HG03060 (cell line): ENCODE data around the gene CD28.
"Not testable (repeated sequence)": the region's sequence is repeated elsewhere in the genome, so short reads cannot be mapped to it uniquely, and the experiment has no call there.

ENCODE experiments used
- ATAC-seq: cut with Tn5 transposase; IDR thresholded peaks from one replicate; pipeline ENCODE4 v1.9.1; 2021; ENCODE audit warnings: low read depth, moderate number of reproducible peaks; ENCODE audit not compliant: unreplicated experiment

The CD28 gene

DNA sequence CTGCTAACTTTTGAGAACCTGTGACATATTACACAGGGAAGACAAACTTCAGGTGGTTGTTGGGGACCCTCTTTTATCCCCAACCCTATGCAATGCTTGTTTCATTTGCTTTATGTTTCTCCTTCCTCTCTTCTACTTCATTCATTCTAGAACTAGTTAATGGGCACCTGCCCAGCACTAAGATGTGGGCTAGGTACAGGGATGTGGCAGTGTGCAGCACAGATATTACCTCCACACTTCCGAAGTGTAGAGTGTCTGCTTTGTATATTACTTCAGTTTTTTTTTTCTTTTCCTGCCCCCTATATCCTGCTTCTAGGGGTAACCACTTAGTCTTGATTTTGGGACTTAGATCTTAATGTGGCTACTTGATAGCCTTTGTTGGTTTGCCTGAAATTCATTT lies 35.1 kb downstream of the CD28 start:
- ATAC-seq = no peak

DNA sequence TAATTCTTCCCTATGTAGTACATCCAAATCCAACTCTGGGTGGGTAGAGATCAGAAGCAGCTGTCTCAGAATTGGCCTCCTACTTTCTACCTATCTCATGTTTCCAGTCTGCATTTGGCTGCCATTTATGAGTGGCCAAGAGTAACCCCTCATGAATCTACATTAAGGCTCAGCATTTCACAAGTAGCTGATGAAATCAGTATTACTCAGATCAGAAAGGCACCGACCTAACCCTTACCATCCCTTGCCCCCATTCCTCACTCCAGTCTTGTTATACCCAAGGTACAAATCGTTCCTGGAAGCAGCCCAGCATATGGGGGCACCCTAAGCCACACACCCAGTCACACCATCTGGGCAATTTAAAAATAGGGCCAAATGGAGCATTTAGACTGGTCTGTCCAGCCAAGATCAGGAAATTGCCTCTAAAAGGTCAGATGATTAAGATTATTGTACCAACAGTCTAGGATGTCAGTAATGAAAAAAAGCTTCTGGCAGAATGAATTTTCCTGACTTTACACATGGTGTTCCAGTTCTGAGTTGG lies 37.1 kb downstream of the CD28 start:
- ATAC-seq = no peak

GRCh38 chr2:203744091-203744490 lies 37.7 kb downstream of the CD28 start:
- ATAC-seq = no peak

DNA sequence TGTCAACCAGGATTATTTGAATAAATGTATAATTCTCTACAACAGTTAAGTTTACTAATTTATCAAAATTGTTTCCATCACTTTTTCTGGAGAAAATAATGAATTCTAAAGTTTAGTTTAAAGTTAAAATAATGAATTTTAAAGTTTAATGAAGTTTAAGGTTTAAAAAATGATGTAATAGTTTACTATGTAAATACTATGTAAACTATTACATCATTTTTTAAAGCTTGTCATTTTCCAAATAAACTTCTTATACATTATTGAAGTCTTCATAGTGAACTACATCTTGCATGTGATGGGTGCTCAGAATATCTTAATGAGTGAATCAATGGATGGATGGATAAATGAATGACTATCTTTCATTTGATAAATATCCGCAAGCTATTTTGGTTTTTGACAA lies 38.8 kb downstream of the CD28 start:
- ATAC-seq = no peak

- ATAC-seq = no peak
These were observed 42.1 kb downstream of the CD28 start for GRCh38 chr2:203748331-203749126.

DNA sequence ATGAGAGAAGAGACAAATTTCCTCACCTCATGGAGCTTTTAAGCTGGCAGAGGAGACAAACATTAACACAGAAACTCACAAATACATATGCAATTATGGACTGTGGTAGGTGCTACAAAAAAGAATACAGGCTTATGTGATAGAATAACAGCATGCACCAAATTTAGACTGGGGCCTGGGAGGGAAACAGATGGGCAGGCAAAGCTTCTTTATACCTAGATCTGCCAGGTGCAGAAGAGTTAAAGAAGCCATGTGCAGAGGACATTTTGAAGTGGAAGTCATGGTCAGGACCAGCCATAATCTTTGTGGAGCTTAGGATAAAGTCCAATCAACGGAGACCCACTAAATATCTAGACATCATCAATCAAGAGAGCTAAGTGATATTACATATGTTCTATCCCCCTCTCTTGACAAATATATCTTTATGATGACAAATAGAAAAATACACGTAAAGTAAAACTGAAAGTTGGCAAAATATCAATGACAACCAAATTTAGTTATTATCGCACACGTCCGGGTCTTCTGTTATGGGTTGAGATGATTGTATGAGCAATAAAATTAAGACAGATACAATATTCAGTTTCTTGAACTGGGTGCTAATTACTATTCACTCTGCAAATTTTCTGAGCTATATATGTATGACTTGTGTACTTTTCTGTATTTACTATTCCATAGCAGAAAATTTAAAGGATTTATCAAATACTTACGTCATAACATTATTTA lies 44.1 kb downstream of the CD28 start:
- ATAC-seq = no peak

DNA sequence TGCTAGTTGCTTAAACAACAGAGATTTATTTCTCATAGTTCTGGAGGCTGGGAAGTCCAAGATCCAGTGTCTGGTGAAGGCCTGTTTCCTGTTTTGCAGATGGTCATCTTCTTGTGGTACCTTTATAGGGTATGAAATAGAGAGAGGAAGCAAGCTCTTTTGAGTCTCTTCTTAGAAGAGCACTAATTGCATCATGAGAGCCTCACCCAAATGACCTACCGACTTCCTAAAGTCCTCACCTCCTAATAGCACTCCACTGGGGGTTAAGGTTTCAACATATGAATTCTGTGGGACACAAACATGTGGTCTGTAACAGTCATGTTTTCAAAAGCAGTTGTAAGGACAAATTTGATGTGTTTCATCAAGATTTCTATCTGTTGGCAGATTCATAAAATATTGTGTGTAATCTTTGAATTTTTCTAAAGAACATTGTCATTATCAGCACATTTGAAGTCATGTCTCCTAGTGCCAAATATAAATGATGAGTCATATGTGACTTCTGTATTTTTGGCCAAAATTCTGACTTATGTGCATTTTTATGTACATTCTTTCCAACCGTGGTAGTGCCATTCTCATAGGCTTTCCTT lies 45.3 kb downstream of the CD28 start:
- ATAC-seq = no peak

DNA sequence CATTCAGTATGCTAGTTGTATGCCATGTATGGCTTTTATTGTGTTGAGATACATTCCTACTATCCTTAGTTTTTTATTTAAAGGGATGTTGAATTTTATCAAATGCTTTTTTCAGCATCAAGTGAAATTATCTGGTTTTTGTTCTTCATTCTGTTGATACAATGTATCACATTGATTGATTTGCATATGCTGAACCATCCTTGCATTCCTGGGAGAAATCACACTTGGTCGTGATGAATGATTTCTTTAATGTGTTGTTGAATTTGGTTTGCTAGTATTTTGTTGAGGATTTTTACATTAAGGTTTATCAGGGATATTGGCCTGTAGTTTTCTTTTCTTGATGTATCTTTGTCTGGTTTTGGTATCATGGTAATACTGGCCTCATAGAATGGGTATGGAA lies 49.7 kb downstream of the CD28 start:
- ATAC-seq = no peak

- ATAC-seq = no peak
These were observed 52.6 kb downstream of the CD28 start for GRCh38 chr2:203758841-203759689.

- no peak for ATAC-seq
These were observed 53.4 kb downstream of the CD28 start for GRCh38 chr2:203759690-203760365.

GRCh38 chr2:203761121-203761520 lies 54.7 kb downstream of the CD28 start:
- no peak for ATAC-seq

DNA sequence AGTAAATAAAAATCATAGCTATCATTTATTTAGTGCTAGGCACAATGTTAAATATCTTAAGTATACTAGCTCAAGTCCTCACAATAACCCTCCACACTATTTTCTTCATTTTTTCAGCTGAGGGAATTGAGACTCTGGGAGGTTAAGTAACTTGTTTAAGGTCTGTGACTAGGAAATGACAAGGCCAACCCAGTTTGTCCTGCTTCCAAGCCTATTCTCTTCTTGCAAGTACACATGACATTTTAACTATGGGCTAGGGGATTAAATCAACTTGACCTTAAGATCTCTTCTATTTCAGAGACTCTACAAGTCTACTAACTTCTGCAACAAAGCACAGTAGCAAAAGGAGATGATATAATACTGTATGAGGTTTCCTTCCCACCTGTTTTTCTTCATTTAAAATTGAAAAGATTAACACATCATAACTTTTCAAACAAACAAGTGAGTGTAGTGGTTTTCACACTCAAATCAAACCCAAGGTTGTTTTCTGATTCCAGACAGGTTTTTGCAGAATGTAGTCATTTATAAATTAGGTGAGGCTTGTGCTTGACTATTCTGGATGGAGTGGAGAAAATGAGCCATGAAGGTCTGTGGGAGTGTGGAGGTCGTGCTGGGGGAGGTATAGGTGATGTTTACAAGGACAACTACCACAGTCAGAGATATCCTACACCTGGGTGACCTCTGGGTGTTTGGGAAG lies 57.0 kb downstream of the CD28 start:
- ATAC-seq = no peak

DNA sequence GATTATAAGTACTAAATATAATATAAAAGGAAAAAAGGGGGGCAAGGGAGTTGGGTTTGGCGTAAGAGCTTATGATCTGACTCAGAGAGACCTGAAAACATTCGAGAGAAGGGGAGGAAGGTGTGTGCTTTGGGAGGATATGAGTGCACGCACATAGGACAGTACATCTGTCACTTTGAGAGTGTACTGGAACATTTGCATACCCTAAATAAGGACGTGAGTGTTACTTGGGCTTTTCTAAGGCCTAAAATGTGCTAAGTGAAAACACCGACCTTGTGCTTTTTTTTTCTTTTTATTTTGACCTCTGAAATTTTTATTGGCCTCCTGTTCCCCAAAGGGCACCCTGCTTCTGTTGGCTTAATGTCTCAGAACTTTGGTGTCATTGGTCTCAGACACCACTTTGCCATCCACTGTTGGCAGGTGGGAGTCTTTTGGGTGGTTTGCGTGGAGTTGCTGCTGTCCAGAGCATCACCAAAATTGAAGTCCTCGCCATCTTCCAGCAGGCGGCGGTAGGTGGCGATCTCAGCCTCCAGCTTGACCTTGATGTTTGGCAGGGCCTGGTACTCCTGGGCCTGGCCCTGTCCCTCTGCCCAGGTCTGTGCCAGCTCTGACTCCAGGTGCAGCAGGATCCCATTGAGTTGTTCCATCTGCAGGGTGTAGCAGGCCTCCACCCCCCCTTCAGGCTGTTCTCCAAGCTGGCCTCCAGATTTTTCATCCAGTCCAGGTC lies 57.7 kb downstream of the CD28 start:
- ATAC-seq = no peak

- no peak for ATAC-seq
These were observed 66.2 kb downstream of the CD28 start for GRCh38 chr2:203772456-203773165.

DNA sequence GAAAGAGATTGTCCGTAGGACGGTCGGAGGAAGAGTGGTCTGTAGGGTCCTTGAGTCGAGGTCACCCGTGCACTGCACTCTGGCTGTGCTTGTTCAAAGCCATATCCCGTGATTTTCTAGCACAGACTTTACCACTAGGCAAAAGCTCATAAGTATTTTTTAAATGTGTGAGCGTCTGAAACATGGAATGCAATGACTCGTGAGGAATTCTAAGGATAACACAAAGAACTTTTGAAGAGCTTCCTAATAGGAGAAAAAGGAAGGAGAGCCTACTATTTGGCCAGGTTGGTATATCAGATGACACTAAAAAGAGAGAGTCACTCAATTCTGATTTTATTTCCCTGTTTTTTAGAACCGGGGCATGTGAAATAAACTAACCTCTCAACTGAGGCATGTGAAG lies 68.3 kb downstream of the CD28 start:
- no peak for ATAC-seq

GRCh38 chr2:203775684-203776083 lies 69.2 kb downstream of the CD28 start:
- no peak for ATAC-seq

DNA sequence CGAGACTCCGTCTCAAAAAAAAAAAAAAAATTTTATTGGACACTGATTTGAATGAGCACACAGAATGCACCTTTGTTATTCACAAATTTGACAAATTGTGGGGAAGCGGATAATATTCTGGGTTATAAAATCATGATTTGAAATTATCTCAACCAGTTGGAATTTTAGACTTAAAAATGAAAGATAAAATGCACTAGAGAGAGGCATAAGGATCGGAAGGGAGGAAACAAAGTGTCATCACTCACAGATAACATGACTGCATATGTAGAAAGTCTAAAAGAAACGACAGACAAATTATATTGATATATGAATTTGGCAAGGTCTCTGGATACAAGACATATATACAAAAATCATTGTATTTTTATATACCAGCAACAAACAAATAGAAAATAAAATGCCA lies 70.6 kb downstream of the CD28 start:
- ATAC-seq = no peak

DNA sequence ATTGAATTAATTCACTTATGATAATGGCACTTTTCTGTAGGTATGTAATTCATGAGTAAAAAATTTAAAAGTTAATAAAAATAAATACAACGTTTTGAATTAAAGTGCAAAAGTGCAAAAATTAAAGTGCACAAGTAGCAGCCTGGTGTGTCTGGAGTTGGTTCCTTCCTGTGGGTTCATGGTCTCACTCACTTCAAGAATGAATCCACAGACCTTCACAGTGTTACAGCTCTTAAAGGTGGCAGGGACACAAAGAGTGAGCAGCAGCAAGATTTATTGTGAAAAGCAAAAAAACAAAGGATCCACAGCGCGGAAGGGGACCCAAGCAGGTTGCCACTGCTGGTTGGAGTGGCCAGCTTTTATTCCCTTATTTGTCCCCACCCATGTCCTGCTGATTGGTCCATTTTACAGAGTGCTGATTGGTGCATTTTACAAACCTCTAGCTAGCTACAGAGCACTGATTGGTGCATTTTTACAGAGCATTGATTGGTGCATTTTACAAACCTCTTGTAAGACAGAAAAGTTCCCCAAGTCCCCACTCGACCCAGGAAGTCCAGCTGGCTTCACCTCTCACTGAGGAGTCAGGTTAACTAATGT lies 73.1 kb downstream of the CD28 start:
- not testable (repeated sequence) for ATAC-seq
